ENCODE measurements around the gene BAG2.
A peak's percentile ranks its signal among the peaks of the same experiment; 100 is the strongest.

The BAG2 gene

GRCh38 chr6:57172136-57173055 lies at the start of gene BAG2:
TSS of gene BAG2 (plus strand) at chr6:57172326. CDS start at chr6:57172698, 372 bp downstream.
- DNase-seq (ENCODE audit: low read depth), result peak; percentile 92

- peak; percentile 8 for DNase-seq (ENCODE audit: low read depth)
Observed at GRCh38 chr6:57123111-57123510, 49.0 kb upstream of the BAG2 start.

GRCh38 chr6:57127763-57128162 lies 44.4 kb upstream of the BAG2 start:
- peak; percentile 12 for DNase-seq (ENCODE audit: low read depth)

- DNase-seq (ENCODE audit: low read depth), result peak; percentile 26
Observed at GRCh38 chr6:57130661-57131177, 41.4 kb upstream of the BAG2 start.

GRCh38 chr6:57134954-57135353 lies 37.2 kb upstream of the BAG2 start:
- DNase-seq (ENCODE audit: low read depth), result no peak

GRCh38 chr6:57135885-57136284 lies 36.2 kb upstream of the BAG2 start:
- DNase-seq (ENCODE audit: low read depth), result peak; percentile 14

- no peak for DNase-seq (ENCODE audit: low read depth)
Observed at GRCh38 chr6:57137350-57137749, 34.8 kb upstream of the BAG2 start.

GRCh38 chr6:57138026-57138425 lies 34.1 kb upstream of the BAG2 start:
- no peak for DNase-seq (ENCODE audit: low read depth)

- DNase-seq (ENCODE audit: low read depth), result no peak
Observed at GRCh38 chr6:57141451-57142177, 30.5 kb upstream of the BAG2 start.

GRCh38 chr6:57142178-57142525 lies 30.0 kb upstream of the BAG2 start:
- DNase-seq (ENCODE audit: low read depth), result no peak

GRCh38 chr6:57143690-57144089 lies 28.4 kb upstream of the BAG2 start:
- no peak for DNase-seq (ENCODE audit: low read depth)

GRCh38 chr6:57147401-57147800 lies 24.7 kb upstream of the BAG2 start:
- DNase-seq (ENCODE audit: low read depth), result no peak

- no peak for DNase-seq (ENCODE audit: low read depth)
Observed at GRCh38 chr6:57147955-57148858, 23.9 kb upstream of the BAG2 start.

- peak; percentile 65 for DNase-seq (ENCODE audit: low read depth)
Observed at GRCh38 chr6:57158658-57159057, 13.5 kb upstream of the BAG2 start.

- no peak for DNase-seq (ENCODE audit: low read depth)
Observed at GRCh38 chr6:57159127-57159526, 13.0 kb upstream of the BAG2 start.

GRCh38 chr6:57162028-57162427 lies 10.1 kb upstream of the BAG2 start:
- DNase-seq (ENCODE audit: low read depth), result peak; percentile 70

GRCh38 chr6:57162516-57162915 lies 9.6 kb upstream of the BAG2 start:
- DNase-seq (ENCODE audit: low read depth), result peak; percentile 26

GRCh38 chr6:57163956-57164355 lies 8.2 kb upstream of the BAG2 start:
- DNase-seq (ENCODE audit: low read depth), result no peak

- DNase-seq (ENCODE audit: low read depth), result no peak
Observed at GRCh38 chr6:57165080-57165479, 7.0 kb upstream of the BAG2 start.

GRCh38 chr6:57173056-57173885 lies 1.1 kb downstream of the BAG2 start:
- DNase-seq (ENCODE audit: low read depth), result peak; percentile 56

- DNase-seq (ENCODE audit: low read depth), result peak; percentile 89
Observed at GRCh38 chr6:57173886-57174510, 1.9 kb downstream of the BAG2 start.

All from EH (cell line).